Stimulated activated CD4-positive, alpha-beta T cell treated with anti-CD3 and anti-CD28 coated beads, Interleukin-12 subunit alpha, Interleukin-12 subunit beta, amount 100 ng/mL, for 4 hours (primary cell): ENCODE data around the gene PPFIA2.
"Not testable (repeated sequence)": the region's sequence is repeated elsewhere in the genome, so short reads cannot be mapped to it uniquely, and the experiment has no call there.

Experiments
- DNase-seq: peaks from one replicate; pipeline ENCODE4 v3.0.0-alpha.2; 2020

The PPFIA2 gene

GRCh38 chr12:81255456-81255855, 503.7 kb downstream of the PPFIA2 start:
- no peak for DNase-seq

- DNase-seq, result no peak
Measured at GRCh38 chr12:81253360-81253759, 505.8 kb downstream of the PPFIA2 start.

GRCh38 chr12:81252228-81252627, 506.9 kb downstream of the PPFIA2 start:
- DNase-seq, result no peak

- no peak for DNase-seq
Measured at GRCh38 chr12:81249976-81250375, 509.2 kb downstream of the PPFIA2 start.

GRCh38 chr12:81245907-81246570, 513.1 kb downstream of the PPFIA2 start:
- DNase-seq, result no peak

- DNase-seq, result no peak
Measured at GRCh38 chr12:81245458-81245857, 513.7 kb downstream of the PPFIA2 start.

GRCh38 chr12:81231574-81232368, 527.4 kb downstream of the PPFIA2 start:
- no peak for DNase-seq

- no peak for DNase-seq
Measured at GRCh38 chr12:81229759-81230158, 529.4 kb downstream of the PPFIA2 start.

- no peak for DNase-seq
Measured at GRCh38 chr12:81224626-81225025, 534.5 kb downstream of the PPFIA2 start.

- DNase-seq, result no peak
Measured at GRCh38 chr12:81222846-81223592, 536.1 kb downstream of the PPFIA2 start.

GRCh38 chr12:81221681-81222080, 537.5 kb downstream of the PPFIA2 start:
- no peak for DNase-seq

GRCh38 chr12:81216739-81217138, 542.4 kb downstream of the PPFIA2 start:
- DNase-seq, result no peak

GRCh38 chr12:81212996-81213696, 546.0 kb downstream of the PPFIA2 start:
- DNase-seq, result no peak

- DNase-seq, result no peak
Measured at GRCh38 chr12:81211306-81211705, 547.8 kb downstream of the PPFIA2 start.

- DNase-seq, result not testable (repeated sequence)
Measured at GRCh38 chr12:81209772-81210225, 549.4 kb downstream of the PPFIA2 start.

- no peak for DNase-seq
Measured at GRCh38 chr12:81209012-81209411, 550.1 kb downstream of the PPFIA2 start.

- DNase-seq, result no peak
Measured at GRCh38 chr12:81208187-81208911, 550.8 kb downstream of the PPFIA2 start.
